C4-2B (cell line): Measurements from ENCODE around the gene CDC20.

ENCODE experiments used
- ZFX ChIP-seq: fragments of 450-650 bp; IDR thresholded peaks from 2 replicates; pipeline ENCODE4 v1.6.1; 2017
- TF ChIP-seq, protein P1 (sequence below): fragments of 450-650 bp; conservative IDR thresholded peaks from 2 replicates; pipeline ENCODE4 v1.5.1; 2017; ENCODE audit warnings: mild to moderate bottlenecking

- TF ChIP-seq, protein P1, sequence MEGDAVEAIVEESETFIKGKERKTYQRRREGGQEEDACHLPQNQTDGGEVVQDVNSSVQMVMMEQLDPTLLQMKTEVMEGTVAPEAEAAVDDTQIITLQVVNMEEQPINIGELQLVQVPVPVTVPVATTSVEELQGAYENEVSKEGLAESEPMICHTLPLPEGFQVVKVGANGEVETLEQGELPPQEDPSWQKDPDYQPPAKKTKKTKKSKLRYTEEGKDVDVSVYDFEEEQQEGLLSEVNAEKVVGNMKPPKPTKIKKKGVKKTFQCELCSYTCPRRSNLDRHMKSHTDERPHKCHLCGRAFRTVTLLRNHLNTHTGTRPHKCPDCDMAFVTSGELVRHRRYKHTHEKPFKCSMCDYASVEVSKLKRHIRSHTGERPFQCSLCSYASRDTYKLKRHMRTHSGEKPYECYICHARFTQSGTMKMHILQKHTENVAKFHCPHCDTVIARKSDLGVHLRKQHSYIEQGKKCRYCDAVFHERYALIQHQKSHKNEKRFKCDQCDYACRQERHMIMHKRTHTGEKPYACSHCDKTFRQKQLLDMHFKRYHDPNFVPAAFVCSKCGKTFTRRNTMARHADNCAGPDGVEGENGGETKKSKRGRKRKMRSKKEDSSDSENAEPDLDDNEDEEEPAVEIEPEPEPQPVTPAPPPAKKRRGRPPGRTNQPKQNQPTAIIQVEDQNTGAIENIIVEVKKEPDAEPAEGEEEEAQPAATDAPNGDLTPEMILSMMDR, result no peak
- no peak for TF ChIP-seq ZFX
These were observed 4.3 kb upstream of the CDC20 start for GRCh38 chr1:43354471-43354870.
